ENCODE measurements around the gene YPEL3.

YPEL3 gene

GRCh38 chr16:30063893-30064728 lies 31.9 kb downstream of the YPEL3 start:
- H3K27me3 ChIP-seq (replicated peaks; ENCODE audit: control insufficient read depth, insufficient read depth, low read length): no peaks in the 10 kb centered on the region
- H3K36me3 ChIP-seq (ENCODE audit: control insufficient read depth, insufficient read depth, low read length): peaks cover 20% of the 10 kb centered on the region
- TF ChIP-seq CTCF (IDR thresholded peaks at IDR 0.05; ENCODE audit: insufficient read depth, low read length, poor library complexity, severe bottlenecking): peak; percentile 48
- H3K4me3 ChIP-seq (replicated peaks; ENCODE audit: low read depth, low read length): peak overlapping the region; percentile 95
- peak; percentile 64 for DNase-seq (ENCODE audit: extremely low read depth, insufficient read length)

GRCh38 chr16:30063278-30063892 lies 32.6 kb downstream of the YPEL3 start:
- Histone ChIP-seq H3K27me3 (replicated peaks; ENCODE audit: control insufficient read depth, insufficient read depth, low read length) (no peaks in the 10 kb centered on the region), H3K36me3 (ENCODE audit: control insufficient read depth, insufficient read depth, low read length) (peaks cover 12% of the 10 kb centered on the region), H3K4me3 (replicated peaks; ENCODE audit: low read depth, low read length) (peak overlapping the region; percentile 95)
- no peak for TF ChIP-seq CTCF (IDR thresholded peaks at IDR 0.05; ENCODE audit: insufficient read depth, low read length, poor library complexity, severe bottlenecking)
- DNase-seq (ENCODE audit: extremely low read depth, insufficient read length): no peak

GRCh38 chr16:30060836-30061554 lies 35.0 kb downstream of the YPEL3 start:
- TF ChIP-seq CTCF (IDR thresholded peaks at IDR 0.05; ENCODE audit: insufficient read depth, low read length, poor library complexity, severe bottlenecking): no peak
- H3K27me3 ChIP-seq (replicated peaks; ENCODE audit: control insufficient read depth, insufficient read depth, low read length): no peaks in the 10 kb centered on the region
- no peak overlapping the region for H3K4me3 ChIP-seq (replicated peaks; ENCODE audit: low read depth, low read length)
- DNase-seq (ENCODE audit: extremely low read depth, insufficient read length): no peak
- no peaks in the 10 kb centered on the region for H3K36me3 ChIP-seq (ENCODE audit: control insufficient read depth, insufficient read depth, low read length)

- H3K4me3 ChIP-seq (replicated peaks; ENCODE audit: low read depth, low read length): no peak overlapping the region
- TF ChIP-seq CTCF (IDR thresholded peaks at IDR 0.05; ENCODE audit: insufficient read depth, low read length, poor library complexity, severe bottlenecking): no peak
- no peak for DNase-seq (ENCODE audit: extremely low read depth, insufficient read length)
- no peaks in the 10 kb centered on the region for H3K27me3 ChIP-seq (replicated peaks; ENCODE audit: control insufficient read depth, insufficient read depth, low read length)
- H3K36me3 ChIP-seq (ENCODE audit: control insufficient read depth, insufficient read depth, low read length): no peaks in the 10 kb centered on the region
Observed at GRCh38 chr16:30060346-30060745, 35.7 kb downstream of the YPEL3 start.

- peak; percentile 85 for TF ChIP-seq CTCF (IDR thresholded peaks at IDR 0.05; ENCODE audit: insufficient read depth, low read length, poor library complexity, severe bottlenecking)
- peak; percentile 55 for DNase-seq (ENCODE audit: extremely low read depth, insufficient read length)
Observed at GRCh38 chr16:30054959-30055553, 41.0 kb downstream of the YPEL3 start.

More at GRCh38 chr16:30054959-30055553, 41.0 kb downstream of the YPEL3 start:
- Histone ChIP-seq H3K4me3 (replicated peaks; ENCODE audit: low read depth, low read length) (no peak overlapping the region), H3K36me3 (ENCODE audit: control insufficient read depth, insufficient read depth, low read length) (no peaks in the 10 kb centered on the region), H3K27me3 (replicated peaks; ENCODE audit: control insufficient read depth, insufficient read depth, low read length) (no peaks in the 10 kb centered on the region)
